Mesenchymal stem cell (in vitro differentiated cells and primary cell): ENCODE results near the gene IFNGR2. TPM values are rescaled to one million over a fixed set of nuclear protein-coding genes. Genes with fewer than 3 reads are reported as not detected.

Experiments
- DNase-seq: peaks from one replicate; pipeline ENCODE4 v3.0.0-alpha.2; 2013
- H2AFZ ChIP-seq: one replicate; pipeline ENCODE4 v1.6.1; 2013; ENCODE audit warnings: low read depth, mild to moderate bottlenecking, control low read depth, inconsistent platforms, low read length, moderate library complexity
- H2AK5ac ChIP-seq: 2 replicates; pipeline ENCODE4 v1.6.1; 2013; ENCODE audit warnings: low read length, moderate library complexity, mild to moderate bottlenecking, inconsistent platforms; ENCODE audit not compliant: severe bottlenecking
- H2BK120ac ChIP-seq: one replicate; pipeline ENCODE4 v1.6.1; 2013; ENCODE audit warnings: low read depth, mild to moderate bottlenecking, inconsistent platforms, low read length, moderate library complexity
- H2BK12ac ChIP-seq, 2 experiments: one replicate each; pipeline ENCODE4 v1.6.1; 2013; ENCODE audit warnings: inconsistent platforms in 2 of 2, low read length in 2 of 2, mild to moderate bottlenecking in 2 of 2, moderate library complexity in 2 of 2, control low read depth in 1 of 2
- H2BK15ac ChIP-seq: one replicate; pipeline ENCODE4 v1.6.1; 2013; ENCODE audit warnings: mild to moderate bottlenecking, low read depth, inconsistent platforms; ENCODE audit not compliant: poor library complexity, severe bottlenecking
- H2BK5ac ChIP-seq: 2 replicates; pipeline ENCODE4 v1.6.1; 2013; ENCODE audit warnings: low read depth, mild to moderate bottlenecking, low read length, control low read depth, inconsistent platforms; ENCODE audit not compliant: poor library complexity, severe bottlenecking
- H3K14ac ChIP-seq, 2 experiments: one replicate each; pipeline ENCODE4 v1.6.1; 2013; ENCODE audit warnings: inconsistent platforms in 2 of 2, low read length in 2 of 2, control low read depth in 1 of 2, mild to moderate bottlenecking in 1 of 2, moderate library complexity in 1 of 2
- H3K18ac ChIP-seq, 2 experiments: one replicate each; pipeline ENCODE4 v1.6.1; 2013; ENCODE audit warnings: inconsistent platforms in 2 of 2, low read length in 2 of 2, control low read depth in 1 of 2, low read depth in 1 of 2, mild to moderate bottlenecking in 1 of 2
- H3K23ac ChIP-seq, 2 experiments: one replicate each; pipeline ENCODE4 v1.6.1; 2013; ENCODE audit warnings: inconsistent platforms in 2 of 2, low read length in 2 of 2, mild to moderate bottlenecking in 2 of 2, moderate library complexity in 2 of 2, control low read depth in 1 of 2
- H3K27ac ChIP-seq: 2 replicates; pipeline ENCODE4 v1.5.1; 2013; ENCODE audit warnings: mild to moderate bottlenecking, moderate library complexity, low read length, control low read depth, inconsistent platforms; ENCODE audit not compliant: poor library complexity, severe bottlenecking
- H3K27me3 ChIP-seq, 2 experiments: 2 replicates each; pipeline versions ENCODE4 v1.6.1 to v1.7.0; 2013; ENCODE audit warnings: low read length in 2 of 2, mild to moderate bottlenecking in 2 of 2, moderate library complexity in 2 of 2, control low read depth in 1 of 2, inconsistent platforms in 1 of 2; ENCODE audit not compliant: control insufficient read depth in 1 of 2, insufficient read depth in 1 of 2
- H3K36me3 ChIP-seq, 2 experiments: 2 replicates each; pipeline versions ENCODE4 v1.6.1 to v1.7.0; 2013; ENCODE audit warnings: low read length in 2 of 2, control low read depth in 1 of 2, inconsistent platforms in 1 of 2, low read depth in 1 of 2, mild to moderate bottlenecking in 1 of 2; ENCODE audit not compliant: insufficient read depth in 2 of 2, control insufficient read depth in 1 of 2
- H3K4ac ChIP-seq, 2 experiments: one replicate each; pipeline ENCODE4 v1.6.1; 2013; ENCODE audit warnings: inconsistent platforms in 2 of 2, low read length in 2 of 2, mild to moderate bottlenecking in 2 of 2, moderate library complexity in 2 of 2, control low read depth in 1 of 2, low read depth in 1 of 2
- H3K4me1 ChIP-seq: 2 replicates; pipeline ENCODE4 v1.6.1; 2013; ENCODE audit warnings: low read depth, low read length, control low read depth; ENCODE audit not compliant: control insufficient read depth, insufficient read depth
- H3K4me2 ChIP-seq: 2 replicates; pipeline ENCODE4 v1.6.1; 2013; ENCODE audit warnings: low read length, mild to moderate bottlenecking, inconsistent platforms; ENCODE audit not compliant: poor library complexity, severe bottlenecking
- H3K4me3 ChIP-seq, 2 experiments: 2 replicates each; pipeline versions ENCODE4 v1.5.1 to v1.7.0; 2013; ENCODE audit warnings: low read length in 2 of 2, mild to moderate bottlenecking in 2 of 2, control low read depth in 1 of 2, low read depth in 1 of 2; ENCODE audit not compliant: insufficient read depth in 1 of 2
- H3K79me1 ChIP-seq: replicated peaks from 2 replicates; pipeline ENCODE4 v1.6.1; 2013; ENCODE audit warnings: mild to moderate bottlenecking, control low read depth, low read length, inconsistent platforms; ENCODE audit not compliant: poor library complexity, severe bottlenecking
- H3K9ac ChIP-seq: 2 replicates; pipeline ENCODE4 v1.7.0; 2013; ENCODE audit warnings: mild to moderate bottlenecking, low read length, moderate library complexity
- H3K9me3 ChIP-seq: 2 replicates; pipeline ENCODE4 v1.7.0; 2013; ENCODE audit warnings: mild to moderate bottlenecking, low read length; ENCODE audit not compliant: control insufficient read depth
- H4K8ac ChIP-seq: one replicate; pipeline ENCODE4 v1.6.1; 2013; ENCODE audit warnings: inconsistent platforms, mild to moderate bottlenecking, low read length, moderate library complexity
- H4K91ac ChIP-seq: one replicate; pipeline ENCODE4 v1.6.1; 2013; ENCODE audit warnings: mild to moderate bottlenecking, low read length, inconsistent platforms
- WGBS: methylation state at CpG from one replicate; pipeline ENCODE4 v1.1.7; 2013; ENCODE audit warnings: mixed read lengths; 5-methylcytosine and 5-hydroxymethylcytosine counted together
- polyA plus RNA-seq, 2 experiments: library from polyadenylated mRNA; stranded (reverse); fragments of 200-250 nt; gene quantifications; one replicate each; pipeline ENCODE4 v1.2.3, GENCODE V29; 2013

Gene IFNGR2, protein sequence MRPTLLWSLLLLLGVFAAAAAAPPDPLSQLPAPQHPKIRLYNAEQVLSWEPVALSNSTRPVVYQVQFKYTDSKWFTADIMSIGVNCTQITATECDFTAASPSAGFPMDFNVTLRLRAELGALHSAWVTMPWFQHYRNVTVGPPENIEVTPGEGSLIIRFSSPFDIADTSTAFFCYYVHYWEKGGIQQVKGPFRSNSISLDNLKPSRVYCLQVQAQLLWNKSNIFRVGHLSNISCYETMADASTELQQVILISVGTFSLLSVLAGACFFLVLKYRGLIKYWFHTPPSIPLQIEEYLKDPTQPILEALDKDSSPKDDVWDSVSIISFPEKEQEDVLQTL
- 62.7 TPM for polyA plus RNA-seq (2013, experiment 1 of 2)
- 59.5 TPM for polyA plus RNA-seq (2013, experiment 2 of 2)

DNA sequence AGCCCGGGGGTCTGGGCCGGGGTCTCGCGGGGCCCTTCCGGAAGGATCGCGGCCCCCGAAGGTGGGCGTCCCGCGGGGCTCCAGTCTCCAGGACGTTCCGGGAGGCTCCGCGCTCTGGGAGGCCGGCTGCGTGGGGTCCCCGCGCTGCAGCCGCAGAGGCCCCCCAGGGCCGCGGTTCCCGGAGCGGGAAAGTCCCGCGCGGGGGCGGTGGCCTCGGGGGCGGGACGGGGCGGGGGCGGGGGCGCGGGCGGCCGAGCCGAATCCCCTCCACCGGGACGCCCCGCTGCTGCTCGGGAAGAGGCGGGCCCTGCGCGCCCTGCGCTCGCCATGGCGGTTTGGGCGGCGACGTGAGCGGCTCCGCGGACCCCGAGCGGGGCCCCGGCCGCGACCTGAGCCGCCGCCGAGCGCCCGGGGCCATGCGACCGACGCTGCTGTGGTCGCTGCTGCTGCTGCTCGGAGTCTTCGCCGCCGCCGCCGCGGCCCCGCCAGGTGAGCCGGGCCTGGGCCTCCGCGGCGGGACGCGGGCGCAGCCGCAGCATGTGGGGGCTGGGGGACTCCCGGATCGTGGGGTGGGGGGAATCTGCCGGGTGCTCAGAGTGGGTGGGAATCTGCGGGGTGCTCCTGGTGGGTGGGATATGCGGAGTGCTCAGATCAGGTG lies at the start of gene IFNGR2:
IFNGR2 (plus strand) TSS at position 286 of the 658 bp plus-strand sequence; CDS start at position 417, 131 bp downstream.
- Histone ChIP-seq H3K27ac (peak within 1 kb of the TSS; percentile 58), H4K8ac (peak within 1 kb of the TSS; percentile 89), H3K9ac (peak within 1 kb of the TSS; percentile 87), H2BK12ac (peak within 1 kb of the TSS; percentile 1 to 93), H3K36me3 (peaks cover 0 to 5% of the 10 kb centered on the region in 2 experiments), H3K79me1 (peaks cover 3% of the 10 kb centered on the region), H3K4ac (peak within 1 kb of the TSS in 1 of 2 experiments; percentile 94), H3K4me1 (peaks cover 18% of the 10 kb centered on the region), H3K4me3 (peak within 1 kb of the TSS; percentile 82 to 89), H2BK5ac (peak within 1 kb of the TSS; percentile 48), H3K4me2 (peak within 1 kb of the TSS; percentile 84), H3K27me3 (no peaks in the 10 kb centered on the region), H3K23ac (peak within 1 kb of the TSS in 1 of 2 experiments; percentile 98), H2BK15ac (peak within 1 kb of the TSS; percentile 99), H3K18ac (peak within 1 kb of the TSS; percentile 97 to 98), H2AK5ac (no peak within 1 kb of the TSS), H2AFZ (peak within 1 kb of the TSS; percentile 11), H2BK120ac (peak within 1 kb of the TSS; percentile 100), H3K9me3 (no peaks in the 10 kb centered on the region), H3K14ac (peak within 1 kb of the TSS; percentile 91 to 95), H4K91ac (peak within 1 kb of the TSS; percentile 84)
- peak; percentile 46 for DNase-seq
- WGBS = 2% methylated on average over 10 of the region's 89 CpGs

DNA sequence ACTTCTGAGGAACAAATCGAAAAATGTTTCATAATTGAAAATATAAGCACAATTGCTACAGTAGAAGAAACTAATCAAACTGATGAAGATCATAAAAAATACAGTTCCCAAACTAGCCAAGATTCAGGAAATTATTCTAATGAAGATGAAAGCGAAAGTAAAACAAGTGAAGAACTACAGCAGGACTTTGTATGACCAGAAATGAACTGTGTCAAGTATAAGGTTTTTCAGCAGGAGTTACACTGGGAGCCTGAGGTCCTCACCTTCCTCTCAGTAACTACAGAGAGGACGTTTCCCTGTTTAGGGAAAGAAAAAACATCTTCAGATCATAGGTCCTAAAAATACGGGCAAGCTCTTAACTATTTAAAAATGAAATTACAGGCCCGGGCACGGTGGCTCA lies 47.9 kb upstream of the IFNGR2 start:
- no peak overlapping the region for H2AFZ ChIP-seq
- no peak overlapping the region for H3K4me2 ChIP-seq
- H2BK15ac ChIP-seq = no peak overlapping the region
- no peak overlapping the region for H3K18ac ChIP-seq
- no peak overlapping the region for H3K4me3 ChIP-seq
- no peaks in the 10 kb centered on the region for H3K9me3 ChIP-seq
- no peak overlapping the region for H2BK120ac ChIP-seq
- no peak overlapping the region for H3K27ac ChIP-seq
- peak overlapping the region; percentile 59 for H3K9ac ChIP-seq
- no peak overlapping the region for H4K8ac ChIP-seq
- H3K79me1 ChIP-seq = peaks cover 2% of the 10 kb centered on the region
- peak; percentile 29 for DNase-seq
- no peak overlapping the region for H2BK12ac ChIP-seq
- no peak overlapping the region for H3K14ac ChIP-seq
- H3K36me3 ChIP-seq = peaks cover 16 to 56% of the 10 kb centered on the region in 2 experiments
- H4K91ac ChIP-seq = no peak overlapping the region
- H3K4me1 ChIP-seq = peaks cover 3% of the 10 kb centered on the region
- H3K27me3 ChIP-seq = no peaks in the 10 kb centered on the region
- no peak overlapping the region for H3K4ac ChIP-seq
- 96% methylated on average over 5 of the region's 6 CpGs for WGBS
- H2AK5ac ChIP-seq = no peak overlapping the region
- no peak overlapping the region for H3K23ac ChIP-seq
- no peak overlapping the region for H2BK5ac ChIP-seq

DNA sequence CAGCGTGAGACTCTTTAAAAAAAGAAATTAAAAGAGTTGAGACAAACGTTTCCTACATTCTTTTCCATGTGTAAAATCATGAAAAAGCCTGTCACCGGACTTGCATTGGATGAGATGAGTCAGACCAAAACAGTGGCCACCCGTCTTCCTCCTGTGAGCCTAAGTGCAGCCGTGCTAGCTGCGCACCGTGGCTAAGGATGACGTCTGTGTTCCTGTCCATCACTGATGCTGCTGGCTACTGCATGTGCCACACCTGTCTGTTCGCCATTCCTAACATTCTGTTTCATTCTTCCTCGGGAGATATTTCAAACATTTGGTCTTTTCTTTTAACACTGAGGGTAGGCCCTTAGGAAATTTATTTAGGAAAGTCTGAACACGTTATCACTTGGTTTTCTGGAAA lies 47.2 kb upstream of the IFNGR2 start:
- Histone ChIP-seq H2BK120ac (no peak overlapping the region), H3K79me1 (peaks cover 2% of the 10 kb centered on the region), H3K27me3 (no peaks in the 10 kb centered on the region), H2BK15ac (no peak overlapping the region), H2BK12ac (no peak overlapping the region), H2AK5ac (no peak overlapping the region), H4K91ac (no peak overlapping the region), H3K27ac (no peak overlapping the region), H3K4me3 (no peak overlapping the region), H3K4ac (no peak overlapping the region), H3K9ac (no peak overlapping the region), H3K36me3 (peaks cover 16 to 50% of the 10 kb centered on the region in 2 experiments), H2AFZ (no peak overlapping the region), H2BK5ac (no peak overlapping the region), H3K4me1 (peaks cover 4% of the 10 kb centered on the region), H4K8ac (no peak overlapping the region), H3K4me2 (no peak overlapping the region), H3K18ac (no peak overlapping the region), H3K23ac (no peak overlapping the region), H3K9me3 (no peaks in the 10 kb centered on the region), H3K14ac (no peak overlapping the region)
- no peak for DNase-seq
- 94% methylated on average over 11 of the region's 11 CpGs for WGBS

DNA sequence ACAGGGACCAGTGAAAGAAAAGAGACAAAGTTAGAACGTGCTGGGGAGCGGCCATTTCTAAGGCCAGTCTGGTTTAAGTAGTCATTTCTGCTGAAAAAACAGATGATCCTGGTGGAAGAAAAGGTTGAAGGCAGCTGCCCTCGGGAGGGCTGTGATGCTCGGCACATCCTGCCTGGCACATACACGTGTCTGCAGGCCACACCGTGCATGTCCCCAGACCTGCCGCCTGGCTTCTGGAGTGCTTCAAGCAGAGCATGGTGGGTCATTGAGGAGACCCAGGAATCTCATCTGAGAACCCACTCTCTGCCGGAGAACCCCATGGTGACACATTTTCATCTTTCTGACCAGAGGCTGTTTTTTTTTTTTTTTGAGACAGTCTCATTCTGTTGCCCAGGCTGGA lies 46.0 kb upstream of the IFNGR2 start:
- Histone ChIP-seq H3K23ac (no peak overlapping the region), H2AK5ac (no peak overlapping the region), H3K79me1 (no peaks in the 10 kb centered on the region), H3K4me1 (peaks cover 8% of the 10 kb centered on the region), H3K36me3 (peaks cover 13 to 41% of the 10 kb centered on the region in 2 experiments), H3K4me2 (no peak overlapping the region), H2BK15ac (no peak overlapping the region), H2AFZ (no peak overlapping the region), H3K4me3 (no peak overlapping the region), H3K27ac (no peak overlapping the region), H3K9me3 (no peaks in the 10 kb centered on the region), H2BK12ac (no peak overlapping the region), H2BK5ac (no peak overlapping the region), H3K4ac (no peak overlapping the region), H3K9ac (no peak overlapping the region), H3K14ac (no peak overlapping the region), H4K91ac (no peak overlapping the region), H2BK120ac (no peak overlapping the region), H3K18ac (no peak overlapping the region), H3K27me3 (no peaks in the 10 kb centered on the region), H4K8ac (no peak overlapping the region)
- DNase-seq = no peak
- 95% methylated on average over 8 of the region's 8 CpGs for WGBS
